GM20000 (cell line): Measurements from ENCODE around the gene GEMIN7.

Source experiments
- DNase-seq: peaks from one replicate; pipeline ENCODE4 v3.0.0; 2012; ENCODE audit warnings: low spot score
- TF ChIP-seq, protein P1 (sequence below): IDR thresholded peaks from 2 replicates; pipeline ENCODE4 v1.5.1; 2012; ENCODE audit warnings: mild to moderate bottlenecking, control low read depth; ENCODE audit errors: extremely low read depth, missing control alignments

GEMIN7 gene

DNA sequence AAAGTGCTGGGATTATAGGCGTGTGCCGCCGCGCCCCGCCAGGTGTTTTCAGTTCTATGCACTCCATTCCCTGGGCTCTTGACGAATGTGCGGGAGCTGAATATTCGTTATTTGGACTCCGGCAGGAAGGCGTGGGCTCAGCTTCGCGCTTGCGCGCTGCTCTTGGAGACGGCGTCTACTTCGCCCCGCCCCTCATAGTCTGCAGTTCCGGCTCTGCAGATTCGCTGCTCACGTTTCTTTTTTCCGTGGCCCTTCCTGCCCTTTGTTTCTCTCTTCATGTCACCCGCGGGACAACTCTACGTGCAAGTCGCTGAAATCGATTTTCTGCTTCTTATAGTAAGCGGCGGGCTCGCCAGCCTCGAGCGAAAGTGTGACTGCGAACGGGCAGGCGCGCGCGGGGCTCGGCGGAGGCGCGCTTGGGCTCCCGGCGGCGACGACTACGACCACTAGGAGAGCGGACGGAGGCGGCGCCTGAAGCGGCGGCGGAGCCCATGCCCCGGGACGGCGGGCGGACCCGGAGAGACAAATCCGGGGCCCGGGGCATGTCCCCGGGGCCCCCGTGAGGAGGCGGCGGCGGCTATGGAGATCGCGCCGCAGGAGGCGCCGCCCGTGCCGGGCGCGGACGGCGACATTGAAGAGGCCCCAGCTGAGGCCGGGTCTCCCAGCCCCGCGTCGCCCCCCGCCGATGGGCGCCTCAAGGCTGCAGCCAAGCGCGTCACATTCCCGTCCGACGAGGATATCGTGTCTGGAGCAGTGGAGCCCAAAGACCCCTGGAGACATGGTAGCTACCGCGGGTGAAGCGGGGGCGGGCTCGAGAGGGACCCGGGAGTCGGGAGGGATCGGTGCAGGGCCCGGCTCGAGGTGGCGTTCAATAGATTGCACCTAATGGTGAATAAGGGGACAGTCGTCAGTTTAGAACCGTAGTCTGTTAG, 14.0 kb downstream of the GEMIN7 start, which contains the start of gene PPP1R37:
TSS of gene PPP1R37 (plus strand) at position 433 of the 932 bp plus-strand sequence. CDS start at position 580, 147 bp downstream.
- DNase-seq: peak; percentile 96
- TF ChIP-seq, protein P1, sequence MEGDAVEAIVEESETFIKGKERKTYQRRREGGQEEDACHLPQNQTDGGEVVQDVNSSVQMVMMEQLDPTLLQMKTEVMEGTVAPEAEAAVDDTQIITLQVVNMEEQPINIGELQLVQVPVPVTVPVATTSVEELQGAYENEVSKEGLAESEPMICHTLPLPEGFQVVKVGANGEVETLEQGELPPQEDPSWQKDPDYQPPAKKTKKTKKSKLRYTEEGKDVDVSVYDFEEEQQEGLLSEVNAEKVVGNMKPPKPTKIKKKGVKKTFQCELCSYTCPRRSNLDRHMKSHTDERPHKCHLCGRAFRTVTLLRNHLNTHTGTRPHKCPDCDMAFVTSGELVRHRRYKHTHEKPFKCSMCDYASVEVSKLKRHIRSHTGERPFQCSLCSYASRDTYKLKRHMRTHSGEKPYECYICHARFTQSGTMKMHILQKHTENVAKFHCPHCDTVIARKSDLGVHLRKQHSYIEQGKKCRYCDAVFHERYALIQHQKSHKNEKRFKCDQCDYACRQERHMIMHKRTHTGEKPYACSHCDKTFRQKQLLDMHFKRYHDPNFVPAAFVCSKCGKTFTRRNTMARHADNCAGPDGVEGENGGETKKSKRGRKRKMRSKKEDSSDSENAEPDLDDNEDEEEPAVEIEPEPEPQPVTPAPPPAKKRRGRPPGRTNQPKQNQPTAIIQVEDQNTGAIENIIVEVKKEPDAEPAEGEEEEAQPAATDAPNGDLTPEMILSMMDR: no peak

GRCh38 chr19:45094137-45094536, 15.1 kb downstream of the GEMIN7 start:
- no peak for DNase-seq

DNA sequence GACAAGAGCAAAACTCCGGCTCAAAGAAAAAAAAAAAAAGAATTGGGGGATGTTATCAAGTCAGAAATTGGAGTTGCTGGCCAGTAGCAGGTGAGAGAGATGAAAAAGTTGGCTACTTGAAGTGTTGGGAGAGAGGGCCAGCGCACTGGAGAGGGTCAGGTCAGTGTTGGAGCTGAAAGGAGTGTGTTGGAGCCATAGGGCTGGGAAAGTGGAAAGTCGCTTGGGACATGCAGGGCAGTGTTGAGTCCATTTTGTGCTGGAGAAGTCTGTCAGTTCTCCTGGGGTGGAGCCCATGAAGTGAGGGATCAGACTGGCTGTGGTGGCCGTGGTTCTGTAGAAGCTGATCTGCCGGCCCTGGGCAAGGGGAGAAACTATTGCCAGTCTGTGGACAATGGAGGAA, 15.6 kb downstream of the GEMIN7 start:
- DNase-seq: no peak
- TF ChIP-seq, protein P1: no peak

More at GRCh38 chr19:45094137-45094536, 15.1 kb downstream of the GEMIN7 start:
- TF ChIP-seq, protein P1: no peak

DNA sequence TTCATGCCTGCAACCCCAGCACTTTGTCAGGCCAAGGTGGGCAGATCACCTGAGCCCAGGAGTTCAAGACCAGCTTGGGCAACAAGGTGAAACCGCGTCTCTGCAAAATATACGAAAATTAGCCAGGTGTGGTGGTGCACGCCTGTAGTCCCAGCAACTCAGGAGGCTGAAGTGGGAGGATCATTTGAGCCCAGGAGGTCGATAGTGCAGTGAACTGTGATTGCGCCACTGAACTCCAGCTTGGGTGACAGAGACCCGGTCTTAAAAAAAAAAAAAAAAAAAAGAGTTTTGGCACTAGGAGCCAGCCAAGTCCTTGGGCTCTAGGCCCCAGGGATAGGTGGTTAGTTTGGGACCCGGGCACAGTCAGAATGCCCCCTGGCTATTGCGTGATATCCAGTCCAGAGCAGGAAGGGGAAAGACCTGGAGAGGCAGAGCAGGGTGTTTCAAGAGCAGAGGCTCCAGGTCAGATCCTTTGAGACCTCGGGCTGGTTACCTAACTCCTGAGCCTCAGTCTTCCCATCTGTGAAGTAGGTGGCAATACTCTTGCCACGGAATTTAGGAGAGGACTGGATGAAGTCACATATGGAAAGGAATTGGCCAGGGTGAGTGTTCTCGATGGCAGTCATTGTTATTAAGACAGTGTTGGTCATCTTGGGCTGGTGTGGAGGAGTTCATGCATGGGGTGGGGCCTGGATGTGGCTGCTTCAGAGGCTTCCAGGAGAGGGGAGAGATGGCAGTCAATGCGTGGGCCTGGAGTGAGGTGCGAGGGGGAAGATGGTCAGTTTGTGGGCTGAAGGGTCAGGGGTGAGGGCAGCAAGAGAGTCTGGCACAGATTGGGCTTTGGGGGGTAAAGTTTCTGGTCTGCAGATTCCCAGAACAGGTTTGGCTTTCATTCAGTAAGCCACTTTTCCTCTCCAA, 16.7 kb downstream of the GEMIN7 start:
- no peak for DNase-seq
- TF ChIP-seq, protein P1: no peak

GRCh38 chr19:45096700-45097099, 17.6 kb downstream of the GEMIN7 start:
- TF ChIP-seq, protein P1: no peak
- no peak for DNase-seq

DNA sequence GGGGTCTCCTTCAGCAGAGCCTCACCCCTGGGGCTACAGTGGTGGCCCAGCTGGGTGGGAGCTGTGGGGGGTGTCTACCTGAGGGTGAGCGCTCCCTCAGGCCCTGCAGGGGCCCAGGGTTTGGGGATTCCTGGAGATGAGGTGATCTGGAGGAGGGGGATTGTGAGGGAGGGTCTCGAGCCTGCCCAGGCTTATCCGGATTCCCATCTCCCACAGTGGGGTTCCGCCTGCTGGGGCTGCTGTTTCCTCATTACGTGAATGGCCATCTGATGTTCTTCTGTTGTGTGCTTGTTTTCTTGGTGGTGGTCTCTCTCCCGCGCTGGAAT, 18.4 kb downstream of the GEMIN7 start:
- no peak for DNase-seq
- TF ChIP-seq, protein P1: no peak
